Stimulated activated CD4-positive, alpha-beta T cell treated with anti-CD3 and anti-CD28 coated beads, Interleukin-4, amount 100 ng/mL, for 4 hours (primary cell): ENCODE measurements around the gene F12.
A peak's percentile ranks its signal among the peaks of the same experiment; 100 is the strongest.
"Not testable (repeated sequence)": the region's sequence is repeated elsewhere in the genome, so short reads cannot be mapped to it uniquely, and the experiment has no call there.

Experiments
- DNase-seq, 2 experiments: peaks; one replicate each; pipeline ENCODE4 v3.0.0-alpha.2; 2020

The F12 gene

DNA sequence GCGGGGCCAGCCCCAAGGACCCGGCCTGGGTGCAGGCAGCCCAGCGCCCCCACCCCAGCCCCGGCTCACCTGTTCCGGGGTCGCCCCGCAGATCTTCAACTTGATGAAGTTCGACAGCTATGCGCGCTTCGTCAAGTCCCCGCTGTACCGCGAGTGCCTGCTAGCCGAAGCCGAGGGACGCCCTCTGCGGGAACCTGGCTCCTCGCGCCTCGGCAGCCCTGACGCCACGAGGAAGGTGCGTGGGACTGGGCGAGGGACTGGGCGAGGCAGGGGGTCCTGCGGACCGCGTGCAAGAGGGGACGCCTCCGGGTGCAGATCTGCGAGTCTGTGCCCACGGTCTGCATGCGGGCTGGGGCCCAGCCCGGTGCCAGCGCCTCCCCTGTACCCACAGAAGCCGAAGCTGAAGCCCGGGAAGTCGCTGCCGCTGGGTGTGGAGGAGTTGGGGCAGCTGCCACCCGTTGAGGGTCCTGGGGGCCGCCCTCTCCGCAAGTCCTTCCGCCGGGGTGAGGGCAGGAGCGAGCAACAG lies 42.0 kb downstream of the F12 start:
- DNase-seq: no peak

DNA sequence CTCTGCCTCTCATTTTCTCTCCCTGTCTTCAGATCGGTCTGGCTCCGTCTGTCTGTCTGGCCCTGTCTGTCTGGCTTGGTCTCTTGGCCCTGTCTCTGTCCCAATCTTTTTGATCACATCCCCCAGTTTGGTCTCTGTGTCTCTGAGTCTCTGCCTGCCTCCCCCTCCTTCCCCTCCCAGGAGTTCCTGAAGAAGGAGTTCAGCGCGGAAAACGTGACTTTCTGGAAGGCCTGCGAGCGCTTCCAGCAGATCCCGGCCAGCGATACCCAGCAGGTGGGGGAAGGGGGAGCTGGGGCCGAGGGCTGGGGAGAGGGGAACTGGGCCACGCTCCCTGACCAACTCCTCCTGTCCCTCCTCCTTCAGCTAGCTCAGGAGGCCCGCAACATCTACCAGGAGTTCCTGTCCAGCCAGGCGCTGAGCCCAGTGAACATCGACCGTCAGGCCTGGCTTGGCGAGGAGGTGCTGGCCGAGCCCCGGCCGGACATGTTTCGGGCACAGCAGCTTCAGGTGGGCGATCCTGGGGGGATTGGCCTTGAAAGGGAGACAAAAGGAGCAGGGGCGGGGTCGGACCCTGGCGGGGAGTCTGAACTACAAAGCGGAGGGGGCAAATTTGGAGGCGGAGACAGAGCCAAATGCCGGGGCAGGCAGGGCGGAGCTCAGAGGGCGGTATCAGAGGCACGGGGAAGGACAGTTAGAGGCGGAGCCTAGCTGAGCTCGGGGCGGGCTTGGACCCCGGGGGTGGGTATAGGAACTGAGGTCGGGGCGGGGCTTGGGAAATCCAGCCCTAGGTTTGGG lies 42.6 kb downstream of the F12 start:
- no peak for DNase-seq

DNA sequence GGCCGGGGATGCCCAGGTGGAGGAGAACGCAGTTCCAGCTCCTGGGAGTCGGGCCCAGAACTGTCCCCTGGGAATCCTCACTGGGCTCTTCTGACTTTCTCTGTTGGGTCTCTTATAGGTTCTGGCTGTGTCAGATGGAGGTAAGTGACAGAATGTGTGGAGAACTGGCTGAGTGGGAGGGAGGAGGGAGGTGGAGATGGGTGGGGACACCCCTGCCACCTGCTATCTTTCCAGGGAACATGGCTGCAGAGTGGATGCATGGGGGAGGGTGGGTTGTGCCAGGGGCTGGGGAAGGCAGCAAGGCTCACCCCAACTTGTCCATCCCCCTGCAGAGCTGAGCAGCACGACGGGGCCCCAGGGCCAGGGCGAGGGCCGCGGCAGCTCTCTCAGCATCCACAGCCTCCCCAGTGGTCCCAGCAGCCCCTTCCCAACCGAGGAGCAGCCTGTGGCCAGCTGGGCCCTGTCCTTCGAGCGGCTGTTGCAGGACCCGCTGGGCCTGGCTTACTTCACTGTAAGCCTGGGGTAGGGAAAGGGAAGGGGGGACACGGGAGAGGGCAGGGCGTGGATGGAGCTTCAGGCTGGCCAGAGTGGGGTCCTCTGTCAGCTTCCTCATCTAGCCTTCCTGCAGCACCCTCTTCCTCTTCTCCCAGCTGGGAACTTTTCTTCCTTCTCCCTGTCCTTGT lies 43.4 kb downstream of the F12 start:
- no peak for DNase-seq

DNA sequence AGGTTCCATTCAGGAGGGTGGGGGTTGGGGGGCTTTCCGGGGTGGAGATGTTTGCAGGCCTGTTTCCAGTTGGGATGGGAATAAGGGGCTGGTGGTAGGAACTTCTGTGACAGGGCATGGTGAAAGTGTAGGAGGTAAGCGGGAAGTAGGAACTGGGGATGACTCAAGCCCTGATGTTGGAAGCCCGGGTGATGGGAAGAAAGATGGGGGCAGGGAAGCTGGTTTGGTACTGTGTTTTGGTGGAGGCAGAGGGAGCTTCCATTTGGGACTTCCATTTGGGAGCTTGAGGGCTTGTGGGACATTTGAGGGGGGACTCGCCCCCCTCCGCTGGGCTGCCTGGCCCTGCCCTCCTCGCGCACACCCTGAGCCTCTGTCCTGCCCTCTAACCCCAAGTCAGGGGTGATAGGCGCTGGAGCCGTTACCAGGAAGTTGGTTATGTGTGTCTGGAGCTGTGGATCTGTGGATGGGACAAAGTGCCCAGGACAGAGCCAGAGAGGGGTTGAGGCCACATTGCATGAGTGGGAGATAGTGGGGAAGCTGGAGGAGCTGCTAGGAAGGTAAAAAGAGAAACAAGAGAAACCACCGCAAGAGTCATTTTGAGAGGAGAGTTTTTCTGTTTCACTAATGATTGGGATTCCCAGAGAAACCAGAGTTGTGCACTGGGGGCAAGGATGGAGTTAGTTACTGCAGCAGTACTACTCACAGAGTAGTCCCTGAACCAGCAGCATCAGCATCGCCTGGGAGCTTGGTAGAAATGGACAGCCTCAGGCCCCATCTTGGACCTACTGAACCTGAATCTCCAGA lies 45.0 kb downstream of the F12 start:
- DNase-seq: no peak

DNA sequence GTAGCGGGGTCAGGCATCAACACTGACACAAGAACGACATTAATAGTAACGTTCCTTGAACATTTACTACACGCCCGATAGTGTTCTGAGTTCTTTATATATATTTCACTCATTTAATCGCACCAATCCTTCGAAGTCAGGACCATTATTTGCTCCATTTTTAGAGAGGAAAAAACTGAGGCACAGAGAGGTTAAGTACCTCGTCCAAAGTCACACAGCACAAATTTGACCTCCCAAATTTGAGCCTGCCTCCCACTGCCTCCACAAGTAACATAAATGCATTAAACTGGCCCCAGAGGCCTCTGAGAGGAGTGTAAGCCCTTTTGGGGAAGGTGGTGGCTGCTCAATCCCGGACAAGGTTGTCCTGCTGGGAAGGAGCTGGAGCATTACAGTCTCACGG lies 45.8 kb downstream of the F12 start:
- DNase-seq: no peak

DNA sequence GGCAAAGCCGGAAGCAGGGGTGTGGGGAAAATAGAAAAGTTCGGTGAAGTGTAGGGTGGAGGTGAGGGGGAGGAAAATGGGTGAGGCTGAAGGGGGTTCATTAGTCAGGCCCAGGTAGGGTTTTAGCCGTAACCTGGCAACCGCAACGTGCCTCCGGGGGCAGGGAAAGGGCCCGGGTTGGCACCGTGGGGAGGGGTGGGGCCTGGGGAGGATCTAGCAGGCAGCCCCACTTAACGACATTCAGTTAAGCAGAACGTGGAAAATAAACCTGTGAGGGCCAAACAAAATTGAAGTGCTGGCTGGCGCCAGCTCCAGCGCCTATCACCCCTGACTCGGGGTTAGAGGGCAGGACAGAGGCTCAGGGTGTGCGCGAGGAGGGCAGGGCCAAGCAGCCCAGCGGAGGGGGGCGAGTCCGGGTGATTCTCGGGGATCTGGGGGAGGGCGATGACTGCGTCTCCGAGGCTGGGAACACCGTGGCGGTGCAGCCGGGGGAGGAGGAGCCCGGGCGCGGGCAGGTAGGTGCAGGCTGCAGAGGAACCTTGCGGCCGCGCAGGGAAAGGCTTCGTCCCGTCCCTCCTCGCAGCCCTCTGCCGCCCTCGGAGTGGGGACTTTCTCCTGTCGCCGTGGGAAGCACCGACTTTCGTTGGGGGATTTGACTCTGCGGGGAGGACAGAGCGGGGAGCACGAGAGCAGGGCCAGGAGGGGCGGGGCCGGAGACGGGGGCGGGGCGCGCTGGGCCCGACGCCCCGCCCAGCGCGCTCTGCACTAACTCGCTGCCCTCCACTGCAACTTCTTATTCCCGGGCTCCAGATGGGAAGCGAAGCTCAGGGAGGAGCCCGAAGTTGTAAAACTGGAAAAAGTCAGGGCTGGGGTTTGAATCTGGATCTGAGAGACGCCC lies 46.5 kb downstream of the F12 start:
- DNase-seq: peak; percentile 72 to 81

DNA sequence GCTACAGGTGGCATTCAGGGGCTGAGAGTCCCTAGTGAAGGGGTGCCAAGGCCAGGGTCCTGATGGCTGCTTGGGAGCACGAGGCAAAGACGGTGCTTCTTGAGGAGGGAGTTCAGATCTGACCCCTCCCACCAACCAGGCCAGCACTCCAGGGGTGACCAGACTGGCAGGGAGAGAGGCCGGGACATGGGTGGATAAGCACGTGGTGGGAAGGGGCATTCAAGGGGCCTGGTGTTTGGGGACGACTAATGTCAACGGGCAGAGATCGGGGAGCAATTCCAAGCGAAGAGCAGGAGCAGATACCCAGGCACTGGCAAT lies 47.1 kb downstream of the F12 start:
- no peak for DNase-seq

DNA sequence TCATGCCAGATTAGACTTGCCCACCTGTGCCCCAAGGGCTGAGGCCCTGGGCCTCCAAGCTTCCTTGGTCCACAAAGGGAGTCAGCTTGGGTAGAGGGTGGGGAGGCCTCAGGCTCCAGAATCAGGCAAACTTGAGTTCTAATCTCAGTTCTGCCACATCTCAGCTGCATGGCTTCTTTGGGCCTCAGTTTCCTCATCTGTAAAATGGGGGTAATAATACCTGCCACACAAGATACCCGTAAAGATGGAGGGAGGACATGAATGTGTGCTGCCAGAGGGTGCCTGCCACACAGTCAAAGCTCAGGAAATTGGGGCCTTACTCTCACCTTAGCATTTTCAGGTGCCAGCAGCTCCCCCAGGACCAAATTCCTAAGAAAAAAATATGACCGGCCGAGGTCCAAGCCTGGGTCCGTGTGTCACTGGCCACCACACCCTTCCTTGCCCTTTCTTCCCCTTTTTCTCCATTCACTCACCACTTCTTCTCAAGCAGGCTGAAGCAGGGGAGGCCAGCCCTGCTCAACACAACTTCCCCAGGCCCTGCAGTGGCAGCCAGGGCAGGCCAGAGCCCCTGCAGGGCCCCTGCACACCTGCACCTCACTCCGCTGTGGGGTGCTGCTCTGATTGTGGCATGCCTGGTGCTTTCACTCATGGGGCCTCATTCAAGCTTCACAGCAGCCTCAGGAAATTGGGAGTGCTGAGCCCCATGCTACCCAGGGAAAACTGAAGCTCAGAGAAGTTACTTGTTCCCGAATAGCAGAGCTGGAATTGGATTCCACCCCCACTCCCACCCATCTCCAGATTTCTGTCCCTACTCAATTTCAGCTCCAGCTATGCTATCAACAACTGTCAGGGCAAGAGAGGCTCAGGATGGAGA lies 47.7 kb downstream of the F12 start:
- DNase-seq: no peak

DNA sequence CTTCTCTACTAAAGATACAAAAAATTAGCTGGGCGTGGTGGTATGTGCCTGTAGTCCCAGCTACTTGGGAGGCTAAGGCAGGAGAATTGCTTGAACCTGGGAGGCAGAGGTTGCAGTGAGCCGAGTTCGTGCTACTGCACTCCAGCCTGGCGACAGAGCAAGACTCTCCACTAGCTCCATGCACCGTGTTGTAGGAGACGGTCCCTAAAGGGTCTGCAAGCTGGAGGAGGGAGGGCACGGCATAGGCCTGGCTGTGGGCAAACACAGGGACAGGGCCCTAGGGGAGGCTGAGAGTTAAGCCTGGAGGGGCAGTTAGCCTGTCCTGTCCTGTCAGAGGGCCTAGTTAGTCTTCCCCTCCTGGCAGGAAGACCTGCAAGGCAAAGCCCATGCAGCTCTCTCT lies 48.6 kb downstream of the F12 start:
- DNase-seq: not testable (repeated sequence)

DNA sequence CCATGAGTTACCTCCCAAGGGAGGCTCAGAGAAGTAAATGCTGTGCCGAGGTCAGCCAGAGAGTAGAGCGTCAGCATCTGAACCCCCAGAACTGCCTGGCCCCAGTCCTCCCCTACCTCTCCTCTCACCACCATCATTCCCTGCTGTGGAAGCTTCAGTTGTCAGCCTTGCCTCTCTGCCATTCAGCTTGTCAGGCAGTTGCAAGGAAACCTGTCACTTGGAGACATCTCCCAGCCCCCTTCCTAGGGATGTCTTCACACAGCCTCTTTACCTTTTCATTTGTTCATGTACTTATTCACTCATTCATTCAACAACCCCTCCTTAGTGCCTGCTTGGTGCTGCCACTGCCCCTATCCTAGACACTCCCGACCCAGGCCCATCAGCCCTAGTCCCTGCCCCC lies 49.5 kb downstream of the F12 start:
- DNase-seq: no peak

DNA sequence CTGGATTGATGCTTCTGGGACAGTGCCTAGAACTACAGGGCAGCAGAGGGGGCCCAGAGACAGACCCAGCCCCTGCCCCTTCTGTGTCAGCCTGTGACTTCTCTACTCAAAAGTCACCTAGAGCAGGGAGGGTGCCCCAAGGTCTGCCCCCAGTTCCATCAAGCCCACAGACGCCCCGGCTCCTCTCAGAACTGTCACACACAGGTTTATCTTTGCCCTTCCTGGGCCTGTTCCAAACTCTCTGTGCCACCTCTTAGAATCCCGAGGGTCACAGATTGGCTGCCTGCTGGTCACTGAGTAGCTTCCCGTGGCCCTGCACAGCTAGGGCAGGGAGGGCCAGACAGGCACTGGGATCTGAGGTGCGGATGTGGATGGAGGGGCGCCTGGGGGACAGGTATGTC lies 49.9 kb downstream of the F12 start:
- no peak for DNase-seq

DNA sequence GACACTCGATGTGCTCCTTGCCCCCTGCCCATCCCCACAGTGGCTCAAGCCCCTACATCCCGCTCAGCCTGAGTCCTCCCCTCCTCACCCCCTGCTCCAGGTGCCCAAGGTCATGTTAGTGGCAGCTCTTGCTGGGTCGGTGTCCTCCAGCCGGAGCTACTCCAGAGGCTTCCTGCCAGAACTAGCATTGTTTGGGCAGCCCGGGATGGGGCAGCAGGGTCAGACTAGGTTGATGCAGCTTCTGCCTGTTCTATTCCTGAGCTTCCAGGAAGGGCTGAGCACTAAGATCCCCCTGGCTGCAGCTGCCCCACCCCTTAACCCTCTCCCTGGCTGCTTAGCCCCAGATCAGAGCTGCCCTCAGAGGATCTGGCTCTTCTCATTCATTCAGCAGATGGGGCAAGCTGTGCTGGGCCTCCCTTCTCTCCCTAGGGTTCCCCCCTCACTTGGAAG lies 51.0 kb downstream of the F12 start:
- DNase-seq: no peak

DNA sequence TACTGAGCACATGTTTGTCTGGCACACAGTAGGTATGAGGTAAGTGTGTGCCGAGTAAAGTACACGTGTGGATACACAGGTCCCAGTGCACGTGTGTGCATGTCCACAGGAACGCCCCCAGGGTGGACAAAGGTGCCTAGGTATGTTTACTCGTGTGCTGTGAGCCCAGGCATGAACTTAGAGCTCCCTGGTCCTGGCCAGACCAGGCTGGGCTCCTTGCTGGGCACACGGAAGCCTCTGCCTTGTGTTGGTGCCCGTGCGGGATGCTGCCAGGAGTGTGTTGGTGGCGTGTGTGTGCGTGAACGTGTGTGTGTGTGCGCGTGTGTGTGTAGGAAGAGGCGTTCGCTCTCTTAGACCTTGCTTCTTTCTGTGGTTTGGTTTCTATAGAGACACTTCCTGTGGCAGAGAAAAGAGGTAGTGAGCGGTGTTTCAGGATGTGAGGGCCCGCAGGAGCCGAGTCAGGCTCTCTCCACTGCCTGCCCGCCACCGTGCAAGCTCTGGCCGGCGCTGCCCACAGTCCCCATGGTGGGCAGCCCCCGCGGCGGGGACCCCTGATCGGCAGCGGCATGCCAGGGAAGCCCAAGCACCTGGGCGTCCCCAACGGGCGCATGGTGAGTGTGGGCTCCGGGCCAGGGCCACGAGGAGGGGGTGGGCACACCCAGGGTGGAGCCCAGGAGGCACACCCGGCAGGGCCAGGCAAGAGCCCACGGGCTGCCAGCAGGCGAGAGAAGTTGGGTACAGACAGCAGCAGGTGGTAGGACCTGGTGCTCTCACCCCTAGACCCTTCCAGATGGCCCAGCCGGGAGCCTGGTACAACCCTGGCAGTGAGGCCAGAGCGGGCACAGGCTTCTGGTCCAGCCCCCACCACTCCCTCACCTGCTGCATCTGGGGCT lies 51.7 kb downstream of the F12 start, which contains the start of gene RGS14:
TSS of gene RGS14 (plus strand) at position 466 of the 893 bp plus-strand sequence. CDS start at position 567, 101 bp downstream.
- DNase-seq: peak; percentile 43 to 67

DNA sequence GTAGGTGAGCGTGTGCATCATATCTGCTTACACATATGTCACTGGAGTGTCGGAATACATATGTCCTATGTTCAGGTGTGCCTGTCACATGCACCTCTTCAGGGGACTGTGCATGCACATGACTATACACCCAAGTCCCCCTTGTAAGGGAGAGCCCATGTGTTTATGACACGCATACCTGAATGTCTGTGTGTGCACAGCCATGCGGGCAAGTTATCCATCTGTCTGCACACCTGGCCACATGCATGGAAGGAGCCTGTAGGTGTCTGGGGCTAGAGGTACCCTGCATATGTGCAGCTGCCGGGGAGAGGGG lies 52.3 kb downstream of the F12 start:
- no peak for DNase-seq

DNA sequence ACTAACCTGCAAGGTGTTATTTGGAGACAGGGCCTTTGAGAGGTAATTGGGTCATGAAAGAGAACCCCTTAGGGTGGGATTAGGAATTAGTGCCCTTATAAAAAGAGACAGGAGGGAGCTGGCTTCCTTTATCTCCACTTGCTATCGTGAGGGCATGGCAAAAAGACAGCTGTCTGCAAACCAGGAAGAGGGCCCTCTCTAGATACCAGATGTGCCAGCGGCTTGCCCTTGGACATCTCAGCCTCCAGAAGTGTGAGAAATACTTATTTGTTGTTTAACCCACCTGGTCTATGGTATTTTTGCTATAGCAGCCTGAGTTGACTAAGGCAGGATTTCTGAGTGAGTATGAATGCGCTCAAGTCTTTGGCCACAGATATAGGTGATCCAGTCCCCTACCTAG lies 52.6 kb downstream of the F12 start:
- DNase-seq: no peak

DNA sequence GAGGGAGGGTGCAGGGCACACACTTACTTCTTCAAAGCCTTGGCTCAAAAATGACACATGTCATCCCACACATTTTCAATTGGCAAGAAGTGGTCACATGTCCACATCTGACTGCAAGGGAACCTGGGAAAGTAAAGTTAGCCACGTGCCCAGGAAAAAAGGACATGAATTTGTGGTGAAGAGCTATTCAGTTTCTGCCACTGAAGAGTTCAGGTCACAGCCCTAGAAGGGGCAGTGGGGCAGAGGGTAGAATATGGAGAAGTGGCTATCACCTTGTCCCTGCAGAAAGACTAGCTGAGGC lies 53.5 kb downstream of the F12 start:
- no peak for DNase-seq

DNA sequence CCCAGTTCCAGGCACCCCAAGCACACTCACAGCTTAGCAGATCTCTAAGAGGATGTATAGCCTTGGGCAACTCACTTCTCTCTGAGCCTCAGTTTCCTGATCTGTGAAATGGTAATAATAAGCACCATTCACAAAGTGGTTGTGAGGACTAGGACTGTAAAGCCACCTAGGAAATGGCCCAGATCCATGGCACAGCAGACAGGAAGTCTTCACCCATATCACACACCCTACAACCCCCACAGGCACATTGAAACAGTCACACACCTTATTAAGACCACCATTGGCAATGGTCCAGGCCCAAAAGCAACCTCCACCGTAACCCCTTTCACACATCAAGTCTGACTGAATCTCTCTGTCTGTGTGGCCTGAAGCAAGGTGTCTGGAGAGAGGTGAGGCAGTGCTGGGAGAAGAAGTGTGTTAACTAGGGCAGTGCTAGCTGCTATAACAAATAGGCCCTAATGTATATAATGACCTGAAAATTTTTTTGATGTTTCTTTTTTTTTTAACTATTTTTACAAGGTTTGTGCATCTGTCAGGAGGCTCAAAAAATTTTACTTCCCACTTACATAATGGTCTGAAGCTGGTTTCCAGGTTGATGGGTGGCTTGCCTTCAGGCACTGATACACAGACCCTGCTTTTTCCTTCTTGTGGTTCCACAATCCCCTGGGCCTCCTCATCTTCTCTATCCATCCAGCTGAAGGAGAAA lies 54.0 kb downstream of the F12 start:
- DNase-seq: no peak

DNA sequence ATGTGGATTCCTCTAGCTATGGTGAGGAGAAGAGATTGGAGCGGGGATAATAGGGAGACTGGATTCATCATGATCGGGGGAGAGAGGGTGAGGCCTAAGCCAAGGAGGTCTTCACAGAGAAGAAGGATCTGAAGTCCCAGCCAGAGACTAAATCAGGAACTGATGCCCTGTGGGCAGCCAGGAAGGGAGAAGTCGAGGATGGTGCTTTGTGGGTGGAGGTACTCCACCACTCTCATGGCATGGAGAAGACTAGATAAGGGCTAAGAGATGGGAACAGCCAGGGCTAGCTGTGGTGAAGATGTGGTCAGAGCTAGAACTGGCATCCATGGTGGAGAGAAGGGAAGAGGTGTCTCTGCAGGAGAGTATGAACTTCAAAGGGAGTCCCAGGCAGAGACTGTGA lies 54.7 kb downstream of the F12 start:
- DNase-seq: no peak

DNA sequence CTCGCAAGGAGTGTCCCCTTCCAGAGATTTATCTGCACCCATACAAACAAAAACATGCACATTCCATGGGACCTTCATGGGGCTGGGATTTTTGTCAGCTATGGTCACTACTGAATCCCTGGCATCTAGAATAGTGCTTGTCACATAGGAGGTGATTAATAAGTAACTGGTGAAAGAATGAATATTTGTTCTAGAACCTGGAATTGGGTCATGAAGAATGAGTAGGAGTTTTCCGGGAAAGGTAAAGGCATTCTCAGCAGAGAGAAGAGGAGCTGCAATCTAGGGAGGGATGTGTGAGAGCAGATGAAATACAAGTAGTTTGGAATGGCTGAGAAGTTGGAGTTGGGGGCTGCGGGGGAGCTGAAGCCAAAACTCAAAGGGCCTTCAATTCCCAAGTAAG lies 55.1 kb downstream of the F12 start:
- no peak for DNase-seq

DNA sequence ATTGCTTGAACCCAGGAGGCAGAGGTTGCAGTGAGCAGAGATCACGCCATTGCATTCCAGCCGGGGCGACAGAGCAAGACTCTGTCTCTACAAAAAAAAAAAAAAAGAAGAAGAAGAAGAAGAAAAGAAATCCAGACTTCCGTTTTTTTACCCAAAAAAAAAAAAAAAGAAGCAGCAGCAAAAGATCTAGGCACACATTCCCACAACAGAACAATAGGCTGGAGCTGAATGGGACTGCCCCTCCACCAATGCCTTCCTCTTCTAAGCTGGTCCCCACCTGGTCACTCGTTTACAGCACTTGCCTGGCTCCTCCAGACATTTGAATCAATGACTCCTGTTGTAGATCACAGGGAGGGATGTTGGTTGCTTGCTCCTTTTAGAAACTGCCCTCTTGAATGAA lies 56.3 kb downstream of the F12 start:
- DNase-seq: no peak
